ENCODE data around the gene PROM2. TPM values are rescaled to one million over a fixed set of nuclear protein-coding genes. Genes with fewer than 3 reads are reported as not detected.

The PROM2 gene, protein sequence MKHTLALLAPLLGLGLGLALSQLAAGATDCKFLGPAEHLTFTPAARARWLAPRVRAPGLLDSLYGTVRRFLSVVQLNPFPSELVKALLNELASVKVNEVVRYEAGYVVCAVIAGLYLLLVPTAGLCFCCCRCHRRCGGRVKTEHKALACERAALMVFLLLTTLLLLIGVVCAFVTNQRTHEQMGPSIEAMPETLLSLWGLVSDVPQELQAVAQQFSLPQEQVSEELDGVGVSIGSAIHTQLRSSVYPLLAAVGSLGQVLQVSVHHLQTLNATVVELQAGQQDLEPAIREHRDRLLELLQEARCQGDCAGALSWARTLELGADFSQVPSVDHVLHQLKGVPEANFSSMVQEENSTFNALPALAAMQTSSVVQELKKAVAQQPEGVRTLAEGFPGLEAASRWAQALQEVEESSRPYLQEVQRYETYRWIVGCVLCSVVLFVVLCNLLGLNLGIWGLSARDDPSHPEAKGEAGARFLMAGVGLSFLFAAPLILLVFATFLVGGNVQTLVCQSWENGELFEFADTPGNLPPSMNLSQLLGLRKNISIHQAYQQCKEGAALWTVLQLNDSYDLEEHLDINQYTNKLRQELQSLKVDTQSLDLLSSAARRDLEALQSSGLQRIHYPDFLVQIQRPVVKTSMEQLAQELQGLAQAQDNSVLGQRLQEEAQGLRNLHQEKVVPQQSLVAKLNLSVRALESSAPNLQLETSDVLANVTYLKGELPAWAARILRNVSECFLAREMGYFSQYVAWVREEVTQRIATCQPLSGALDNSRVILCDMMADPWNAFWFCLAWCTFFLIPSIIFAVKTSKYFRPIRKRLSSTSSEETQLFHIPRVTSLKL
- total RNA-seq, result under 0.01 and 0.29 TPM in 2 replicates

DNA sequence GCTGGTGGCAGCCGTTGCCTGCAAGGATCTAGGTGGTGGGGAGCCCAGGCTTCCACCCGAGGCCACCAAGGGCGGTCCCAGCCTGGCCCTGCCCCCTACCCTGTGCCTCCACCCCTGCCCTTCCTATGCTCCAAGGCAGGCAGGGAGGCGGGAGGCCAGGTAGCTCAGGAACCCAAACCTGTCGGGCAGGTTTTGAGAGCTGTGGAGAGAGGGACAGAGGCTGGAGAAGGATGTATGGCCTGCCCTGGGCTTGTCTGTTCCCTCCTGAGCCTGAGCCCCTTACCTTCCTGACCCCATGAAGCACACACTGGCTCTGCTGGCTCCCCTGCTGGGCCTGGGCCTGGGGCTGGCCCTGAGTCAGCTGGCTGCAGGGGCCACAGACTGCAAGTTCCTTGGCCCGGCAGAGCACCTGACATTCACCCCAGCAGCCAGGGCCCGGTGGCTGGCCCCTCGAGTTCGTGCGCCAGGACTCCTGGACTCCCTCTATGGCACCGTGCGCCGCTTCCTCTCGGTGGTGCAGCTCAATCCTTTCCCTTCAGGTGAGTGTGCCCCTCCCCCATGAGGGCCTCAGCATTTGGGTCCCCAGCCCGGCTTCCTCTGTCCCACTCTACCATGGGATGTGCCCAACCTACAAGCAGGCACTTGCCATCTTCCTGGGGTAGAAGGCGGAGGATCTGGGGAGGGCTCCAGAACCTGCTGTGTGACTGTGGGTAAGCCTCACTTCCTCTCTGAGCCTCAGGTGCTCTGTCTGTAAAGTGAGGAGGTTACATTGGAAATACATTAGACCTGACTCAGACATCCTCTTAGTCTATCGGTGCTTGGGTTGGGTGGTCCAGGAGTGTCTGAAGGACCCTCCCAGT is at the start of gene PROM2:
PROM2 (plus strand) TSS at position 159 of the 860 bp plus-strand sequence; CDS start at position 296, 137 bp downstream.

DNA sequence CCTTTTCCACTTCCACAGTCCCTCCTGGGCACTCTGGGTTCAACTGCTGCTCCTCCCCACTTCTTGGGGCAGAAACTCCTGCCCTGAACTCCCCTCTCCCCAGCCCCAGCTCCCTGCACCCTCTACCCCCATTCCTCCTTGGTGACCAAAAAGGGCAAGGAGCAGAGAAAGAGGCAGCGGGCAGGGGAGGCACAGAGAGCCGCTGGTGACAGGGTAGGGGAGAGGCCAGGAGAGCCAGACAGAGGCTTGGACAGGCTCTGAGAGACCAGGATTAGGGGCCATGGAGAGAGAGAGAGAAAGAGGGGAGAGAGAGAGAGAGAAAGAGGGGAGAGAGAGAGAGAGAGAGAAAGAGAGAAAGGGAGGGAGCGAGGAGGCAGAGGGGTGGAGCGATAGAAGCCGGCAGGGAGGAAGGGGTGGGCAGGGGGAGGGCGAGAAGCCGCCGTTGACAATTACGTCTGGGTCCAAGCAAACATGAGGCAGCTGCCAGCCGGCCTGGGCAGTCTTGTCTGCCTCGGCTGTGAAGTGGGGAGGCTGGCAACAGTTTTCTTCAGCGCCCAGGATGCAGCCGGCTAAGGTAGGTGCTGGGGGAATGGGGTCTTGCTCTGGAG is 22.7 kb downstream of the PROM2 start, which contains the start of gene KCNIP3:
KCNIP3 (plus strand) TSS at position 468 of the 608 bp plus-strand sequence; CDS start at position 560, 92 bp downstream.

Other genes starting within 250 kb of the PROM2 start
- not detected in 2 replicates for gene MAL, start 248.7 kb upstream of the PROM2 start, total RNA-seq
- gene MRPS5, start 152.6 kb upstream of the PROM2 start, total RNA-seq, result 53.3 and 62.5 TPM in 2 replicates
- gene ZNF514, start 114.6 kb upstream of the PROM2 start, total RNA-seq, result 10.2 and 10.8 TPM in 2 replicates
- 5.1 and 5.6 TPM in 2 replicates for gene ZNF2, start 108.6 kb upstream of the PROM2 start, total RNA-seq
- gene ZNF892, start 66.9 kb upstream of the PROM2 start, total RNA-seq, result 6.2 and 6.4 TPM in 2 replicates
- 0.53 and 2.0 TPM in 2 replicates for gene KCNIP3, start 22.9 kb downstream of the PROM2 start, total RNA-seq
- 23.0 and 29.6 TPM in 2 replicates for gene FAHD2A, start 128.3 kb downstream of the PROM2 start, total RNA-seq
- not detected in 2 replicates for gene TRIM43B, start 210.3 kb downstream of the PROM2 start, total RNA-seq

Measured in thoracic aorta endothelial cell (primary cell).